Upper lobe of right lung (tissue), 1 donor: ENCODE results near the gene PRR20G. TPM values are rescaled to one million over a fixed set of nuclear protein-coding genes. Genes with fewer than 3 reads are reported as not detected.

Experiments used
- ATAC-seq: fragments of 200-7000 bp; cut with Tn5 transposase; one replicate; pipeline ENCODE4 v1.9.1; 2020; ENCODE audit warnings: mild to moderate bottlenecking, moderate library complexity
- DNase-seq: peaks from one replicate; pipeline ENCODE4 v3.0.0-alpha.2; 2020
- H3K27ac ChIP-seq: fragments of 200-600 bp; one replicate; pipeline ENCODE4 v1.8.0; 2022
- H3K27me3 ChIP-seq: fragments of 200-600 bp; one replicate; pipeline ENCODE4 v1.8.0; 2022; ENCODE audit warnings: mild to moderate bottlenecking
- H3K36me3 ChIP-seq: fragments of 200-600 bp; one replicate; pipeline ENCODE4 v1.8.0; 2022
- H3K4me1 ChIP-seq: fragments of 200-600 bp; one replicate; pipeline ENCODE4 v1.8.0; 2022
- H3K4me3 ChIP-seq: fragments of 200-600 bp; one replicate; pipeline ENCODE4 v1.8.0; 2022; ENCODE audit warnings: mild to moderate bottlenecking
- H3K9me3 ChIP-seq: fragments of 200-600 bp; one replicate; pipeline ENCODE4 v1.8.0; 2022
- CTCF ChIP-seq: fragments of 200-600 bp; IDR thresholded peaks from one replicate; pipeline ENCODE4 v1.8.0; 2022; ENCODE audit warnings: antibody characterized with exemption
- intact Hi-C: fragments of 100-400 bp; cut with DNase I; formaldehyde crosslinking; loops from one replicate; pipeline ENCODE4 v1.11.0; 2022
- total RNA-seq: library from RNA; stranded (reverse); fragmentation: NEBNext Ultra II Directional; extraction: Animal tissue kit (Norgen Biotek cat#: 25700); gene quantifications from one replicate; pipeline ENCODE4 v1.2.1, GENCODE V29; 2021
- donor health status: DM: no; HTN: yes; CAD: no; lungs with severe emphysema.

PRR20G gene
- total RNA-seq, 1 donor from 2014 or later, result not detected

- ATAC-seq (no peak), DNase-seq (no peak)
- no peak for TF ChIP-seq CTCF
- Histone ChIP-seq H3K4me3 (no peak overlapping the region), H3K4me1 (no peaks in the 10 kb centered on the region), H3K9me3 (no peaks in the 10 kb centered on the region), H3K27ac (no peak overlapping the region), H3K36me3 (no peaks in the 10 kb centered on the region), H3K27me3 (no peaks in the 10 kb centered on the region)
- intact Hi-C loops, result no loop called here
These were observed 10.9 kb downstream of the PRR20G start for GRCh38 chr3:127276995-127277394.

- TF ChIP-seq CTCF, result no peak
- Histone ChIP-seq H3K36me3 (no peaks in the 10 kb centered on the region), H3K9me3 (no peaks in the 10 kb centered on the region), H3K4me3 (no peak overlapping the region), H3K4me1 (no peaks in the 10 kb centered on the region), H3K27me3 (no peaks in the 10 kb centered on the region), H3K27ac (no peak overlapping the region)
- DNase-seq (no peak), ATAC-seq (no peak)
- intact Hi-C loops, result no loop called here
These were observed 11.4 kb downstream of the PRR20G start for GRCh38 chr3:127276396-127276795.

- no peaks in the 10 kb centered on the region for H3K27me3 ChIP-seq
- no peak for TF ChIP-seq CTCF
- no peaks in the 10 kb centered on the region for H3K4me1 ChIP-seq
- H3K27ac ChIP-seq, result no peak overlapping the region
- intact Hi-C loops, result no loop called here
- H3K9me3 ChIP-seq, result no peaks in the 10 kb centered on the region
- no peaks in the 10 kb centered on the region for H3K36me3 ChIP-seq
- DNase-seq (no peak), ATAC-seq (no peak)
- H3K4me3 ChIP-seq, result no peak overlapping the region
These were observed 12.5 kb downstream of the PRR20G start for GRCh38 chr3:127275287-127275781.

- TF ChIP-seq CTCF, result no peak
- Histone ChIP-seq H3K9me3 (no peaks in the 10 kb centered on the region), H3K36me3 (no peaks in the 10 kb centered on the region), H3K4me3 (no peak overlapping the region), H3K27me3 (no peaks in the 10 kb centered on the region), H3K27ac (no peak overlapping the region), H3K4me1 (no peaks in the 10 kb centered on the region)
- ATAC-seq (peak; percentile 31), DNase-seq (no peak)
- intact Hi-C loops, result no loop called here
These were observed 13.6 kb downstream of the PRR20G start for GRCh38 chr3:127274200-127274760.

- intact Hi-C loops, result no loop called here
- H3K4me3 ChIP-seq, result no peak overlapping the region
- no peak for DNase-seq
- no peak for TF ChIP-seq CTCF
- no peaks in the 10 kb centered on the region for H3K9me3 ChIP-seq
- no peaks in the 10 kb centered on the region for H3K36me3 ChIP-seq
- no peak for ATAC-seq
- no peaks in the 10 kb centered on the region for H3K27me3 ChIP-seq
- H3K4me1 ChIP-seq, result no peaks in the 10 kb centered on the region
- H3K27ac ChIP-seq, result no peak overlapping the region
These were observed 14.6 kb downstream of the PRR20G start for GRCh38 chr3:127273206-127273605.

- intact Hi-C loops, result no loop called here
- DNase-seq (no peak), ATAC-seq (no peak)
- TF ChIP-seq CTCF, result no peak
- no peaks in the 10 kb centered on the region for H3K36me3 ChIP-seq
- H3K4me3 ChIP-seq, result no peak overlapping the region
- H3K27me3 ChIP-seq, result no peaks in the 10 kb centered on the region
- H3K9me3 ChIP-seq, result no peaks in the 10 kb centered on the region
- H3K4me1 ChIP-seq, result no peaks in the 10 kb centered on the region
- no peak overlapping the region for H3K27ac ChIP-seq
These were observed 21.7 kb downstream of the PRR20G start for GRCh38 chr3:127266186-127266585.
